Mesendoderm (in vitro differentiated cells): Measurements from ENCODE around the gene ADAM19.
A peak's percentile ranks its signal among the peaks of the same experiment; 100 is the strongest.

Experiments used
- DNase-seq: peaks from one replicate; pipeline ENCODE4 v3.0.0; 2013
- H2AK5ac ChIP-seq: 2 replicates; pipeline ENCODE4 v1.6.1; 2013; ENCODE audit warnings: low read length, inconsistent platforms
- H2BK120ac ChIP-seq: 2 replicates; pipeline ENCODE4 v1.6.1; 2013; ENCODE audit warnings: low read depth, mild to moderate bottlenecking, low read length, moderate library complexity, mixed read lengths
- H2BK15ac ChIP-seq: replicated peaks from 2 replicates; pipeline ENCODE4 v1.6.1; 2013; ENCODE audit warnings: low read depth, mild to moderate bottlenecking, moderate library complexity
- H2BK5ac ChIP-seq: 2 replicates; pipeline ENCODE4 v1.6.1; 2013; ENCODE audit warnings: low read length, inconsistent platforms
- H3K18ac ChIP-seq: 2 replicates; pipeline ENCODE4 v1.6.1; 2013; ENCODE audit warnings: mild to moderate bottlenecking, low read length, mixed read lengths
- H3K23ac ChIP-seq: one replicate; pipeline ENCODE4 v1.6.1; 2013; ENCODE audit warnings: low read length
- H3K27ac ChIP-seq: 2 replicates; pipeline ENCODE4 v1.5.1; 2013; ENCODE audit warnings: low read depth, mild to moderate bottlenecking, inconsistent platforms, low read length, moderate library complexity
- H3K27me3 ChIP-seq: 2 replicates; pipeline ENCODE4 v1.6.1; 2013; ENCODE audit warnings: low read length, control low read depth, mild to moderate bottlenecking, inconsistent platforms; ENCODE audit not compliant: insufficient read depth, poor library complexity
- H3K36me3 ChIP-seq: 2 replicates; pipeline ENCODE4 v1.6.1; 2013; ENCODE audit warnings: low read length, inconsistent platforms; ENCODE audit not compliant: control insufficient read depth, insufficient read depth
- H3K4ac ChIP-seq: one replicate; pipeline ENCODE4 v1.6.1; 2013; ENCODE audit warnings: low read depth, mild to moderate bottlenecking, low read length, moderate library complexity
- H3K4me1 ChIP-seq: 2 replicates; pipeline ENCODE4 v1.6.1; 2013; ENCODE audit warnings: low read depth, low read length, inconsistent platforms; ENCODE audit not compliant: control insufficient read depth
- H3K4me2 ChIP-seq: 2 replicates; pipeline ENCODE4 v1.6.1; 2013; ENCODE audit warnings: low read length
- H3K4me3 ChIP-seq: 2 replicates; pipeline ENCODE4 v1.5.1; 2013; ENCODE audit warnings: mild to moderate bottlenecking, low read length
- H3K56ac ChIP-seq: one replicate; pipeline ENCODE4 v1.6.1; 2013; ENCODE audit warnings: low read length
- H3K79me1 ChIP-seq: 2 replicates; pipeline ENCODE4 v1.6.1; 2013; ENCODE audit warnings: low read length, inconsistent platforms
- H3K79me2 ChIP-seq: 2 replicates; pipeline ENCODE4 v1.6.1; 2013; ENCODE audit warnings: mild to moderate bottlenecking, low read length; ENCODE audit not compliant: control insufficient read depth, insufficient read depth
- H3K9ac ChIP-seq: 2 replicates; pipeline ENCODE4 v1.6.1; 2013; ENCODE audit warnings: low read length, inconsistent platforms
- H4K5ac ChIP-seq: one replicate; pipeline ENCODE4 v1.6.1; 2013; ENCODE audit warnings: low read length
- H4K8ac ChIP-seq: one replicate; pipeline ENCODE4 v1.6.1; 2013; ENCODE audit warnings: low read depth, mild to moderate bottlenecking, control low read depth, low read length, moderate library complexity
- WGBS: extraction: QIAGEN DNeasy Blood & Tissue Kit; methylation state at CpG from one replicate; pipeline ENCODE4 v1.1.7; 2013; ENCODE audit warnings: low lambda C conversion rate, missing lambda C conversion rate; ENCODE audit not compliant: insufficient coverage; ENCODE audit errors: extremely low coverage; 5-methylcytosine and 5-hydroxymethylcytosine counted together

The ADAM19 gene

DNA sequence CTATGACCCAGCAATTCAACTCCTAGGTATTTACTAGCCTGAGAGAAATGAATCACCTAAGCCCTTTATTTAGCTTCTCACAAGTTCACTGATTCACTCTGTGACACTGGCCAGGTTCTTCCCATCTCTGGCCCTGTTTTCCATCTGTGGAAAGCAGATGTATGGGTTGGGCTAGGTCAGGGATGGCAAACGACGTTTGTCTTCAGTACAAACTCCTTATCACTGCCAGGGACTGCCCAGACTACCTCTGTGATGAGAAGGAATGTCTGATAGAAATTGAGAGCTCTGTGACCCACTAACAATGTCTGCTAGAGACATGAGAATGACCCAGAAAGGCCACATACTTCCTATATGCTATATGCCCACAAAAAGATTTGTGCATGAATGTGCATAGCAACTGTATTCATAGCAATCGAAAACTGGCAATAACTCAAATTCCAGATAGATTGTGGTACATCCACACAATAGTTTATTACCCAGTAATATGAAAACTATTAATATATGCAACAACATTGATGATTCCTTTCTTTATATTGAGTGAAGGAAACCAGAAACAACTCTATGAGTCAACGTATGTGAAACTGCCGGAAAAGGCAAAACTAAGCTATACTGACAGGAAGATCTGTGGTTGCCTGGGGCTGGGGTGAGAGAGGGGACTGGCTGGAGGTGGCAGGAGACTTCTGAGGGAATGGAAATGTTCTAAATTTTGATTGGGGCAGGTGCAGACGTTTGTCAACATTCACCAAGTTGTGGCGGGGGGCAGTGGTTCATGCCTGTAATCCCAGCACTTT is 32.0 kb upstream of the ADAM19 start:
- no CpG with 5 or more reads among the region's 7 CpGs for WGBS
- H3K4me1 ChIP-seq = peaks cover 2% of the 10 kb centered on the region
- no peaks in the 10 kb centered on the region for H3K79me2 ChIP-seq
- no peak overlapping the region for H3K4ac ChIP-seq
- no peak overlapping the region for H4K8ac ChIP-seq
- H2BK120ac ChIP-seq = no peak overlapping the region
- peak; percentile 38 for DNase-seq
- no peak overlapping the region for H2BK5ac ChIP-seq
- no peak overlapping the region for H2BK15ac ChIP-seq
- H3K9ac ChIP-seq = no peak overlapping the region
- H3K18ac ChIP-seq = no peak overlapping the region
- H3K27me3 ChIP-seq = no peaks in the 10 kb centered on the region
- no peak overlapping the region for H3K23ac ChIP-seq
- H4K5ac ChIP-seq = no peak overlapping the region
- H3K4me3 ChIP-seq = no peak overlapping the region
- H3K36me3 ChIP-seq = no peaks in the 10 kb centered on the region
- H2AK5ac ChIP-seq = no peak overlapping the region
- no peak overlapping the region for H3K4me2 ChIP-seq
- no peak overlapping the region for H3K27ac ChIP-seq
- no peaks in the 10 kb centered on the region for H3K79me1 ChIP-seq
- H3K56ac ChIP-seq = no peak overlapping the region

DNA sequence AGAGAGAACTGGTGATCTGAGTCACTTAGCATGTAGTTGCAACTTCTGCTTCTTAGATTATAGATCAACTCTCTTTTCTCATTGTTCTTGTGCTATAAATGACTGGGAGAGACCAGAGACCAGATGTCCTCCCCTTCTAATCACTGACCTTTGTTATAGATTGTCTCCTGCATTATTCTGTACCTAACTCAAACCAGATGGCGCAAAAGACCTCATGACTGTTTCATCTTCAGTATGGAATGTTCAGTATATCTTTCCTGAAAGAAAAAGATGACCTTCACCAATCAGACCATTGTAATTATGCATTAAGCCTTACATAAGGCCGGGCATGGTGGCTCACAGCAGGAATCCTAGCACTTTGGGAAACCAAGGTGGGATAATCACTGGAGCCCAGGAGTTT is 30.5 kb upstream of the ADAM19 start:
- H3K4me2 ChIP-seq = no peak overlapping the region
- WGBS = no CpG with 5 or more reads among the region's 2 CpGs
- H4K5ac ChIP-seq = no peak overlapping the region
- no peaks in the 10 kb centered on the region for H3K79me2 ChIP-seq
- no peak overlapping the region for H3K4ac ChIP-seq
- no peak overlapping the region for H3K27ac ChIP-seq
- H2BK15ac ChIP-seq = no peak overlapping the region
- no peaks in the 10 kb centered on the region for H3K36me3 ChIP-seq
- H3K27me3 ChIP-seq = no peaks in the 10 kb centered on the region
- no peak overlapping the region for H2AK5ac ChIP-seq
- no peak overlapping the region for H4K8ac ChIP-seq
- H2BK120ac ChIP-seq = no peak overlapping the region
- H3K23ac ChIP-seq = no peak overlapping the region
- no peak for DNase-seq
- H3K4me1 ChIP-seq = no peaks in the 10 kb centered on the region
- no peak overlapping the region for H3K9ac ChIP-seq
- no peak overlapping the region for H3K4me3 ChIP-seq
- H3K79me1 ChIP-seq = no peaks in the 10 kb centered on the region
- H2BK5ac ChIP-seq = no peak overlapping the region
- no peak overlapping the region for H3K18ac ChIP-seq
- H3K56ac ChIP-seq = no peak overlapping the region

DNA sequence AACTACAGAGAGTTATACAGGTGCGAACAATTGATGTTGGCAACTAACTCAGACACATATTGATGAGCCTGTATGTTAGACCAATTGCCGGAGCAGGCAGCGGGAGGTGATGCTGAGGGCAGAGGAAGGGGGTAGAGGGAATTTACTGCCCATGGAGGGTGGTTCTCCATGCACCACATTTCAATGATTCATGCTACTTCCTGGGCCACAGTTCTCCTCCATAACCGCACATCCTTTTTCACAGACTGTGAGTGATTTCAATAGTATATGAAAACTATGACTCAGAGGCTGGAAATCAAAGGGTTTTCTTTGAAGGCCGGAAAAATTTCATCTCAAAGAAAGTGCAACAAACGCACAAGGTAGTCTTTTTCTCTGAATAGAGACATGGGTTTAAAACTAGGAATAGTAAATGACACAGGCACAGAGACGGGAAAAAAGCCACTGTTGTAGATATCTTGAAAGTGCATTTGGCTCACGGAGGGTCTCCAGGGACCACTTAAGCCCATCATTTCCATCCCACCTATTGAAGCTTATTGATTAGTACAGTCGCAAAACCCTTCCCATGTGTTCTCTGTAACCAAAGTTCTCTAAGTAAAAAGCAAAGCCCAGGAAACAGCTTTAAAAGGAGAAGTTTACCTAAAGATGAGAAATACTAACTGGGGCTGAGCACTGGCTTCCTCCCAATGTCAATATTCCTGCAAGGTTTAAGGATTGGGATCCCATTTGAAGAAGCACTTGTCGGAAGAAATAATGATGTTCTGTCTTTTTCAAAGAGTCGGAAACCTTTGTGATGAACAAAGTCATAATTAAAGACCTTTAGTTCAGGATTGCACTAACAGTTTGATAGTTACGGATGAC is 28.0 kb upstream of the ADAM19 start:
- no peak for DNase-seq
- Histone ChIP-seq H4K8ac (no peak overlapping the region), H3K27ac (no peak overlapping the region), H2BK120ac (no peak overlapping the region), H2BK5ac (no peak overlapping the region), H2AK5ac (no peak overlapping the region), H2BK15ac (no peak overlapping the region), H3K56ac (no peak overlapping the region), H3K4me2 (no peak overlapping the region), H3K4me1 (no peaks in the 10 kb centered on the region), H3K18ac (no peak overlapping the region), H4K5ac (no peak overlapping the region), H3K4ac (no peak overlapping the region), H3K9ac (no peak overlapping the region), H3K27me3 (no peaks in the 10 kb centered on the region), H3K4me3 (no peak overlapping the region), H3K79me2 (no peaks in the 10 kb centered on the region), H3K36me3 (no peaks in the 10 kb centered on the region), H3K23ac (no peak overlapping the region), H3K79me1 (no peaks in the 10 kb centered on the region)
- WGBS = no CpG with 5 or more reads among the region's 12 CpGs

DNA sequence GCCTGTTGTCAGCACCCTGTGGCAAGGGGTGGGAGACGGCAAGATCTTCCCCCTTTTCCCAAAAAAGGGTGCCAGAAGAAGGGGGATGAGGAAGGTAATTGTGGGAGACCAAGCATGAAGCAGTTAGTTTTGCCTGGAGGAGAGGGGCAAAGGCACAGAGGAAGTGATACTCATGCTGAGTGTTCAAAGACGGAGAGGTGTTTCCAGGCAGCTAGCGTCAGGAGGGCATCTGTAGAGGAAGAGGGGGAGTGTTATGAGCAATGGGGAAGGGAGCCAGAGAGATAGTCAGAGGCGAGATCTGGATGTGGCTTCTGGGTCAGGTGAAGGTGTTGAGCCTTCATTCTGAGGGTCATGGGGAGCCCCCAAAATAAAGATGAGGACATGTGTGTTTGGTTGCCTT is 26.9 kb upstream of the ADAM19 start:
- H4K5ac ChIP-seq = no peak overlapping the region

DNA sequence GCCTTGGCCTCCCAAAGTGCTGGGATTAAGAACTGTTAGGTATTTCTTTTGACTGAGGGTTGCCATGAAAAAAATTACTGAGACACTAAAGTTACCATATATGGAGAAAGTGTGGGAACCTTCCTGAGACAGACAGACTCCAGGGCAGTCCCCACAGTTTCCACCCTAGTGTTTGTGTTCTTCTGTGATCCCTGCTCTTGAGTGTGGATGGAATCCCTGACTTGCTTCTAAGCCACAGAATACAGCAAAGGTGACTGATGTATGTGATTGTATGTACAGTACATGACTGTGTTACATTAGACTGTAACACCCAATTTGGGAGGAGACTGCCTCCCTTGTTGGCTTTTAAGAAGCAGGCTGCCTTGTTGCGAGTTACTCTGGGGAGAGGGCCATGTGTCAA is 24.7 kb upstream of the ADAM19 start:
- Histone ChIP-seq H3K27me3 (no peaks in the 10 kb centered on the region), H3K4ac (no peak overlapping the region), H3K56ac (no peak overlapping the region), H3K36me3 (no peaks in the 10 kb centered on the region), H3K23ac (no peak overlapping the region), H3K4me1 (no peaks in the 10 kb centered on the region), H3K4me3 (no peak overlapping the region), H3K79me2 (no peaks in the 10 kb centered on the region), H4K8ac (no peak overlapping the region), H3K27ac (no peak overlapping the region), H2BK120ac (no peak overlapping the region), H2BK5ac (no peak overlapping the region), H4K5ac (no peak overlapping the region), H2AK5ac (no peak overlapping the region), H3K18ac (no peak overlapping the region), H3K9ac (no peak overlapping the region), H3K4me2 (no peak overlapping the region), H2BK15ac (no peak overlapping the region), H3K79me1 (no peaks in the 10 kb centered on the region)
- WGBS = no CpG with 5 or more reads among the region's 1 CpG
- no peak for DNase-seq

More for the DNA sequence above, 26.9 kb upstream of the ADAM19 start:
- no peaks in the 10 kb centered on the region for H3K79me2 ChIP-seq
- H3K18ac ChIP-seq = no peak overlapping the region
- no peak overlapping the region for H2BK5ac ChIP-seq
- H3K4me1 ChIP-seq = no peaks in the 10 kb centered on the region
- no peaks in the 10 kb centered on the region for H3K36me3 ChIP-seq
- H2BK120ac ChIP-seq = no peak overlapping the region
- H3K4ac ChIP-seq = no peak overlapping the region
- no peaks in the 10 kb centered on the region for H3K79me1 ChIP-seq
- H3K4me3 ChIP-seq = no peak overlapping the region
- H3K23ac ChIP-seq = no peak overlapping the region
- DNase-seq = no peak
- no peak overlapping the region for H3K27ac ChIP-seq
- H3K9ac ChIP-seq = no peak overlapping the region
- no peak overlapping the region for H3K56ac ChIP-seq
- no peak overlapping the region for H2BK15ac ChIP-seq
- no peak overlapping the region for H2AK5ac ChIP-seq
- WGBS = no CpG with 5 or more reads among the region's 4 CpGs
- H3K4me2 ChIP-seq = no peak overlapping the region
- no peaks in the 10 kb centered on the region for H3K27me3 ChIP-seq
- H4K8ac ChIP-seq = no peak overlapping the region
